GM23338 (cell line): ENCODE data around the gene GCG. TPM values are rescaled to one million over a fixed set of nuclear protein-coding genes. Genes with fewer than 3 reads are reported as not detected.

Experiments
- ATAC-seq: fragments of 200-7000 bp; cut with Tn5 transposase; 3 replicates; pipeline ENCODE4 v1.9.1; 2020
- DNase-seq: peaks from one replicate; pipeline ENCODE4 v3.0.0-alpha.2; 2015; ENCODE audit warnings: low spot score
- H2AFZ ChIP-seq: fragments of 200-600 bp; sonication (generic); 2 replicates; pipeline ENCODE4 v1.8.0; 2016; ENCODE audit warnings: antibody characterized with exemption, mild to moderate bottlenecking, moderate library complexity
- H3F3A ChIP-seq: fragments of 200-600 bp; sonication (generic); replicated peaks from 2 replicates; pipeline ENCODE4 v1.8.0; 2017; ENCODE audit warnings: antibody characterized with exemption, mixed run types, low read depth
- H3K27ac ChIP-seq: fragments of 200-600 bp; sonication (generic); 2 replicates; pipeline ENCODE4 v1.6.1; 2016; ENCODE audit warnings: low read depth
- H3K27me3 ChIP-seq: fragments of 200-600 bp; sonication (generic); 2 replicates; pipeline ENCODE4 v1.8.0; 2016; ENCODE audit warnings: mild to moderate bottlenecking, mixed run types, moderate library complexity; ENCODE audit not compliant: insufficient read depth
- H3K36me3 ChIP-seq: fragments of 200-600 bp; sonication (generic); 2 replicates; pipeline ENCODE4 v1.8.0; 2016; ENCODE audit warnings: mild to moderate bottlenecking; ENCODE audit not compliant: insufficient read depth
- H3K4me1 ChIP-seq: fragments of 200-600 bp; sonication (generic); 2 replicates; pipeline ENCODE4 v1.8.0; 2016; ENCODE audit warnings: mild to moderate bottlenecking, moderate library complexity; ENCODE audit not compliant: insufficient read depth
- H3K4me2 ChIP-seq: fragments of 200-600 bp; sonication (generic); 2 replicates; pipeline ENCODE4 v1.7.1; 2017; ENCODE audit warnings: mixed run types
- H3K4me3 ChIP-seq: fragments of 200-600 bp; sonication (generic); 2 replicates; pipeline ENCODE4 v1.6.1; 2016; ENCODE audit warnings: mixed run types
- H3K79me2 ChIP-seq: fragments of 200-600 bp; sonication (generic); replicated peaks from 2 replicates; pipeline ENCODE4 v1.8.0; 2017; ENCODE audit warnings: mild to moderate bottlenecking; ENCODE audit not compliant: insufficient read depth
- H3K9me2 ChIP-seq: fragments of 200-600 bp; sonication (generic); 2 replicates; pipeline ENCODE4 v1.8.0; 2017; ENCODE audit not compliant: insufficient read depth
- H4K20me1 ChIP-seq: fragments of 200-600 bp; sonication (generic); replicated peaks from 2 replicates; pipeline ENCODE4 v1.8.0; 2017; ENCODE audit warnings: mild to moderate bottlenecking; ENCODE audit not compliant: insufficient read depth
- H3K27ac Mint-ChIP-seq: 2 replicates; pipeline ENCODE4 v1.8.0; 2020; ENCODE audit warnings: inconsistent platforms, mild to moderate bottlenecking, moderate library complexity, mixed read lengths
- H3K27me3 Mint-ChIP-seq: 3 replicates; pipeline ENCODE4 v1.8.0; 2022; ENCODE audit warnings: low read depth, mild to moderate bottlenecking, moderate library complexity, mixed read lengths, inconsistent platforms; ENCODE audit not compliant: insufficient read depth, poor library complexity
- H3K36me3 Mint-ChIP-seq: 3 replicates; pipeline ENCODE4 v1.8.0; 2021; ENCODE audit warnings: low read depth, mild to moderate bottlenecking, inconsistent platforms, moderate library complexity, mixed read lengths
- H3K4me1 Mint-ChIP-seq: 3 replicates; pipeline ENCODE4 v1.8.0; 2020; ENCODE audit warnings: mild to moderate bottlenecking, inconsistent platforms, mixed read lengths
- H3K4me3 Mint-ChIP-seq: 3 replicates; pipeline ENCODE4 v1.8.0; 2021; ENCODE audit warnings: moderate library complexity, mild to moderate bottlenecking, inconsistent platforms, mixed read lengths
- H3K9me3 Mint-ChIP-seq: 3 replicates; pipeline ENCODE4 v1.8.0; 2020; ENCODE audit warnings: moderate library complexity, mild to moderate bottlenecking, inconsistent platforms, mixed read lengths
- CREB1 ChIP-seq: fragments of 250-450 bp; sonication (Bioruptor Pico); IDR thresholded peaks from 2 replicates; pipeline ENCODE4 v1.5.0; 2020; ENCODE audit warnings: low read depth, mild to moderate bottlenecking, moderate library complexity
- CTCF ChIP-seq, 2 experiments: fragments of 200-600 bp in 1 of 2; sonication (generic) in 1 of 2; conservative IDR thresholded peaks; 2 replicates each; pipeline versions ENCODE4 v1.5.1 to v1.6.1; 2016 to 2017; ENCODE audit warnings: antibody characterized with exemption in 2 of 2, low read depth in 2 of 2, mild to moderate bottlenecking in 2 of 2, moderate library complexity in 1 of 2
- EZH2 ChIP-seq: fragments of 200-600 bp; sonication (generic); IDR thresholded peaks from one replicate; pipeline ENCODE4 v1.8.0; 2017; ENCODE audit warnings: antibody characterized with exemption, mild to moderate bottlenecking, low read depth; ENCODE audit not compliant: unreplicated experiment
- EZH2phosphoT487 ChIP-seq: fragments of 200-600 bp; sonication (generic); IDR thresholded peaks from one replicate; pipeline ENCODE4 v1.8.1; 2018; ENCODE audit warnings: antibody characterized with exemption; ENCODE audit not compliant: unreplicated experiment
- JUNB ChIP-seq: IDR thresholded peaks from one replicate; pipeline ENCODE4 v1.6.1; 2016; ENCODE audit warnings: antibody characterized with exemption; ENCODE audit not compliant: unreplicated experiment
- NANOG ChIP-seq: IDR thresholded peaks from 2 replicates; pipeline ENCODE4 v1.6.1; 2016; ENCODE audit warnings: antibody characterized with exemption, borderline replicate concordance
- POLR2AphosphoS5 ChIP-seq: IDR thresholded peaks from 2 replicates; pipeline ENCODE4 v1.6.1; 2016; ENCODE audit warnings: antibody characterized with exemption, low read depth
- STAT1 ChIP-seq: IDR thresholded peaks from one replicate; pipeline ENCODE4 v1.6.1; 2016; ENCODE audit warnings: antibody characterized with exemption; ENCODE audit not compliant: unreplicated experiment
- ZNF114 ChIP-seq: fragments of 250-450 bp; sonication (Bioruptor Pico); IDR thresholded peaks from 2 replicates; pipeline ENCODE4 v1.5.0; 2020; ENCODE audit warnings: mild to moderate bottlenecking, moderate library complexity
- ZNF331 ChIP-seq: fragments of 250-450 bp; sonication (Bioruptor Pico); IDR thresholded peaks from 2 replicates; pipeline ENCODE4 v1.5.0; 2020; ENCODE audit warnings: low read depth, mild to moderate bottlenecking, moderate library complexity
- polyA plus RNA-seq: library from polyadenylated mRNA; unstranded; fragments of >200 nt; fragmentation: Nextera tagmentation; extraction: Ambion mirVana; gene quantifications from 2 replicates; pipeline ENCODE4 v1.2.1, GENCODE V29; 2016
- total RNA-seq: library from RNA; depleted of rRNA; stranded (reverse); fragments of >200 nt; shearing (Covaris generic); gene quantifications from 2 replicates; pipeline ENCODE4 v1.2.3, GENCODE V29; 2014
- TF ChIP-seq, protein P1 (sequence below): IDR thresholded peaks from 2 replicates; pipeline ENCODE4 v1.6.1; 2016; ENCODE audit warnings: antibody characterized with exemption
- TF ChIP-seq, protein P2 (sequence below): IDR thresholded peaks from one replicate; pipeline ENCODE4 v1.6.1; 2018; ENCODE audit warnings: antibody characterized with exemption; ENCODE audit not compliant: unreplicated experiment
- TF ChIP-seq, protein P3 (sequence below): fragments of 250-450 bp; sonication (Bioruptor Pico); IDR thresholded peaks from 2 replicates; pipeline ENCODE4 v1.5.0; 2020; ENCODE audit warnings: mild to moderate bottlenecking, moderate library complexity

Gene GCG
- total and polyA plus RNA-seq, 2 experiments from 2014 or later = not detected

DNA sequence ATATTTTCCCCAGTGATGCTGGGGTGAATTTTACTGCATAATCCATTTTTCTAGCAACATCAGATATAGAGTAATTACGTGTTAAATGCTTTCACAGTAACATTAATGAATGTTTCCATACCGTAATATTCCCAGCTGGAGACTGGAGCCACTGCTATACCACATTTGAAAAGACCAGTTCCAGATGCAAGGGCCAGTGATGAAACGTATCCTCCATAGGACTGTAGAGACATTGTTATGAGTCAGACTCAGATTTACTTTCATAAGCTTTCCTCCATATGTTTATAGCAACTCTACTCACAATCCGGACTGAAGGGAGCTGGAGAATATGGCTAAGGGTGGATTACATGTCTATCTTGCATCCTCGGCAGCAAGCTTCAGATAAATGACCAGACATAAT lies 22.7 kb upstream of the GCG start:
- Mint-ChIP-seq H3K9me3 (no peaks in the 10 kb centered on the region), H3K4me3 (no peak overlapping the region), H3K36me3 (no peaks in the 10 kb centered on the region), H3K4me1 (peaks cover 22% of the 10 kb centered on the region), H3K27me3 (peaks cover 5% of the 10 kb centered on the region), H3K27ac (no peak overlapping the region)
- H3K27me3 ChIP-seq = no peaks in the 10 kb centered on the region
- no peaks in the 10 kb centered on the region for H4K20me1 ChIP-seq
- no peak overlapping the region; the same call in 1 of the 2 replicates for H2AFZ ChIP-seq
- no peaks in the 10 kb centered on the region for H3K36me3 ChIP-seq
- no peak overlapping the region for H3K27ac ChIP-seq
- no peak for ATAC-seq
- peaks cover 18% of the 10 kb centered on the region for H3K4me1 ChIP-seq
- H3K4me3 ChIP-seq = no peak overlapping the region
- H3K9me2 ChIP-seq = no peaks in the 10 kb centered on the region
- no peaks in the 10 kb centered on the region for H3F3A ChIP-seq
- TF ChIP-seq NANOG (no peak), POLR2AphosphoS5 (no peak), ZNF331 (no peak), STAT1 (no peak), JUNB (no peak), CTCF (conservative IDR thresholded peaks at IDR 0.05; ENCODE audit: low read depth in 2 of 2) (no peak), EZH2 (no peak), CREB1 (no peak), EZH2phosphoT487 (no peak), ZNF114 (CRISPR knock-in tag) (no peak)
- TF ChIP-seq, protein P1, sequence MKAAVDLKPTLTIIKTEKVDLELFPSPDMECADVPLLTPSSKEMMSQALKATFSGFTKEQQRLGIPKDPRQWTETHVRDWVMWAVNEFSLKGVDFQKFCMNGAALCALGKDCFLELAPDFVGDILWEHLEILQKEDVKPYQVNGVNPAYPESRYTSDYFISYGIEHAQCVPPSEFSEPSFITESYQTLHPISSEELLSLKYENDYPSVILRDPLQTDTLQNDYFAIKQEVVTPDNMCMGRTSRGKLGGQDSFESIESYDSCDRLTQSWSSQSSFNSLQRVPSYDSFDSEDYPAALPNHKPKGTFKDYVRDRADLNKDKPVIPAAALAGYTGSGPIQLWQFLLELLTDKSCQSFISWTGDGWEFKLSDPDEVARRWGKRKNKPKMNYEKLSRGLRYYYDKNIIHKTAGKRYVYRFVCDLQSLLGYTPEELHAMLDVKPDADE = no peak
- TF ChIP-seq, protein P2, sequence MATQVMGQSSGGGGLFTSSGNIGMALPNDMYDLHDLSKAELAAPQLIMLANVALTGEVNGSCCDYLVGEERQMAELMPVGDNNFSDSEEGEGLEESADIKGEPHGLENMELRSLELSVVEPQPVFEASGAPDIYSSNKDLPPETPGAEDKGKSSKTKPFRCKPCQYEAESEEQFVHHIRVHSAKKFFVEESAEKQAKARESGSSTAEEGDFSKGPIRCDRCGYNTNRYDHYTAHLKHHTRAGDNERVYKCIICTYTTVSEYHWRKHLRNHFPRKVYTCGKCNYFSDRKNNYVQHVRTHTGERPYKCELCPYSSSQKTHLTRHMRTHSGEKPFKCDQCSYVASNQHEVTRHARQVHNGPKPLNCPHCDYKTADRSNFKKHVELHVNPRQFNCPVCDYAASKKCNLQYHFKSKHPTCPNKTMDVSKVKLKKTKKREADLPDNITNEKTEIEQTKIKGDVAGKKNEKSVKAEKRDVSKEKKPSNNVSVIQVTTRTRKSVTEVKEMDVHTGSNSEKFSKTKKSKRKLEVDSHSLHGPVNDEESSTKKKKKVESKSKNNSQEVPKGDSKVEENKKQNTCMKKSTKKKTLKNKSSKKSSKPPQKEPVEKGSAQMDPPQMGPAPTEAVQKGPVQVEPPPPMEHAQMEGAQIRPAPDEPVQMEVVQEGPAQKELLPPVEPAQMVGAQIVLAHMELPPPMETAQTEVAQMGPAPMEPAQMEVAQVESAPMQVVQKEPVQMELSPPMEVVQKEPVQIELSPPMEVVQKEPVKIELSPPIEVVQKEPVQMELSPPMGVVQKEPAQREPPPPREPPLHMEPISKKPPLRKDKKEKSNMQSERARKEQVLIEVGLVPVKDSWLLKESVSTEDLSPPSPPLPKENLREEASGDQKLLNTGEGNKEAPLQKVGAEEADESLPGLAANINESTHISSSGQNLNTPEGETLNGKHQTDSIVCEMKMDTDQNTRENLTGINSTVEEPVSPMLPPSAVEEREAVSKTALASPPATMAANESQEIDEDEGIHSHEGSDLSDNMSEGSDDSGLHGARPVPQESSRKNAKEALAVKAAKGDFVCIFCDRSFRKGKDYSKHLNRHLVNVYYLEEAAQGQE = no peak
- TF ChIP-seq, protein P3, sequence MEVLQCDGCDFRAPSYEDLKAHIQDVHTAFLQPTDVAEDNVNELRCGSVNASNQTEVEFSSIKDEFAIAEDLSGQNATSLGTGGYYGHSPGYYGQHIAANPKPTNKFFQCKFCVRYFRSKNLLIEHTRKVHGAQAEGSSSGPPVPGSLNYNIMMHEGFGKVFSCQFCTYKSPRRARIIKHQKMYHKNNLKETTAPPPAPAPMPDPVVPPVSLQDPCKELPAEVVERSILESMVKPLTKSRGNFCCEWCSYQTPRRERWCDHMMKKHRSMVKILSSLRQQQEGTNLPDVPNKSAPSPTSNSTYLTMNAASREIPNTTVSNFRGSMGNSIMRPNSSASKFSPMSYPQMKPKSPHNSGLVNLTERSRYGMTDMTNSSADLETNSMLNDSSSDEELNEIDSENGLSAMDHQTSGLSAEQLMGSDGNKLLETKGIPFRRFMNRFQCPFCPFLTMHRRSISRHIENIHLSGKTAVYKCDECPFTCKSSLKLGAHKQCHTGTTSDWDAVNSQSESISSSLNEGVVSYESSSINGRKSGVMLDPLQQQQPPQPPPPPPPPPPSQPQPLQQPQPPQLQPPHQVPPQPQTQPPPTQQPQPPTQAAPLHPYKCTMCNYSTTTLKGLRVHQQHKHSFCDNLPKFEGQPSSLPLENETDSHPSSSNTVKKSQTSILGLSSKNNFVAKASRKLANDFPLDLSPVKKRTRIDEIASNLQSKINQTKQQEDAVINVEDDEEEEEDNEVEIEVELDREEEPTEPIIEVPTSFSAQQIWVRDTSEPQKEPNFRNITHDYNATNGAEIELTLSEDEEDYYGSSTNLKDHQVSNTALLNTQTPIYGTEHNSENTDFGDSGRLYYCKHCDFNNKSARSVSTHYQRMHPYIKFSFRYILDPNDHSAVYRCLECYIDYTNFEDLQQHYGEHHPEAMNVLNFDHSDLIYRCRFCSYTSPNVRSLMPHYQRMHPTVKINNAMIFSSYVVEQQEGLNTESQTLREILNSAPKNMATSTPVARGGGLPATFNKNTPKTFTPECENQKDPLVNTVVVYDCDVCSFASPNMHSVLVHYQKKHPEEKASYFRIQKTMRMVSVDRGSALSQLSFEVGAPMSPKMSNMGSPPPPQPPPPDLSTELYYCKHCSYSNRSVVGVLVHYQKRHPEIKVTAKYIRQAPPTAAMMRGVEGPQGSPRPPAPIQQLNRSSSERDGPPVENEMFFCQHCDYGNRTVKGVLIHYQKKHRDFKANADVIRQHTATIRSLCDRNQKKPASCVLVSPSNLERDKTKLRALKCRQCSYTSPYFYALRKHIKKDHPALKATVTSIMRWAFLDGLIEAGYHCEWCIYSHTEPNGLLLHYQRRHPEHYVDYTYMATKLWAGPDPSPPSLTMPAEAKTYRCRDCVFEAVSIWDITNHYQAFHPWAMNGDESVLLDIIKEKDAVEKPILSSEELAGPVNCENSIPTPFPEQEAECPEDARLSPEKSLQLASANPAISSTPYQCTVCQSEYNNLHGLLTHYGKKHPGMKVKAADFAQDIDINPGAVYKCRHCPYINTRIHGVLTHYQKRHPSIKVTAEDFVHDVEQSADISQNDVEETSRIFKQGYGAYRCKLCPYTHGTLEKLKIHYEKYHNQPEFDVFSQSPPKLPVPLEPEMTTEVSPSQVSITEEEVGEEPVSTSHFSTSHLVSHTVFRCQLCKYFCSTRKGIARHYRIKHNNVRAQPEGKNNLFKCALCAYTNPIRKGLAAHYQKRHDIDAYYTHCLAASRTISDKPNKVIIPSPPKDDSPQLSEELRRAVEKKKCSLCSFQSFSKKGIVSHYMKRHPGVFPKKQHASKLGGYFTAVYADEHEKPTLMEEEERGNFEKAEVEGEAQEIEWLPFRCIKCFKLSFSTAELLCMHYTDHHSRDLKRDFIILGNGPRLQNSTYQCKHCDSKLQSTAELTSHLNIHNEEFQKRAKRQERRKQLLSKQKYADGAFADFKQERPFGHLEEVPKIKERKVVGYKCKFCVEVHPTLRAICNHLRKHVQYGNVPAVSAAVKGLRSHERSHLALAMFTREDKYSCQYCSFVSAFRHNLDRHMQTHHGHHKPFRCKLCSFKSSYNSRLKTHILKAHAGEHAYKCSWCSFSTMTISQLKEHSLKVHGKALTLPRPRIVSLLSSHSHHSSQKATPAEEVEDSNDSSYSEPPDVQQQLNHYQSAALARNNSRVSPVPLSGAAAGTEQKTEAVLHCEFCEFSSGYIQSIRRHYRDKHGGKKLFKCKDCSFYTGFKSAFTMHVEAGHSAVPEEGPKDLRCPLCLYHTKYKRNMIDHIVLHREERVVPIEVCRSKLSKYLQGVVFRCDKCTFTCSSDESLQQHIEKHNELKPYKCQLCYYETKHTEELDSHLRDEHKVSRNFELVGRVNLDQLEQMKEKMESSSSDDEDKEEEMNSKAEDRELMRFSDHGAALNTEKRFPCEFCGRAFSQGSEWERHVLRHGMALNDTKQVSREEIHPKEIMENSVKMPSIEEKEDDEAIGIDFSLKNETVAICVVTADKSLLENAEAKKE = no peak
- H3K4me2 ChIP-seq = no peak overlapping the region
- H3K79me2 ChIP-seq = no peaks in the 10 kb centered on the region
- DNase-seq = no peak
